ENCODE measurements around the gene CTNNA3.

CTNNA3 gene

DNA sequence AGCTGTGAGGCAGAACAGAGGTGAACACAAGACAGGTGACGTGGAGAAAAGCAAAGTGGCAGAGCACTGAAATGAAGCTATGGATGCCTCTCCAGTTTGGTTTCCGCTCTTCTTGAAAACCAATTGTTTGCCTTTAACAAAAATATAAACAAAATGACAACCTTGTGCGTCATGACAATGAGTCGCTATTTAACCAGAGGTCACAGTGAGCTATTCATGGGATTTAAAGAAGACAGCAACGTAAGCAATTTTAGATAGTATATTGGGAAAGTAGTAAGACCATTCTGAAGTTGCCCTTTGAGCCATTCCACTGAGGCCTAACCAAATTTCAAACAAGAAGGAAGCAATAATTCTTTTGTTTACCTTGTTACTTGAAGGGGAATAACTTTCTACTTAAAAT is 785.3 kb downstream of the CTNNA3 start:
- H3K4me3 Mint-ChIP-seq = no peak overlapping the region
- peaks cover 0 to 2% of the 10 kb centered on the region in 2 donors for H3K9me3 Mint-ChIP-seq
- ATAC-seq (replicated peaks) = no peak
- H3K36me3 Mint-ChIP-seq (ENCODE audit: insufficient read depth) = no peaks in the 10 kb centered on the region
- H3K4me1 Mint-ChIP-seq (ENCODE audit: low read depth in 2 of 2) = no peaks in the 10 kb centered on the region
- no peak overlapping the region for H3K27ac Mint-ChIP-seq
- no peaks in the 10 kb centered on the region for H3K27me3 Mint-ChIP-seq
- DNase-seq = no peak

DNA sequence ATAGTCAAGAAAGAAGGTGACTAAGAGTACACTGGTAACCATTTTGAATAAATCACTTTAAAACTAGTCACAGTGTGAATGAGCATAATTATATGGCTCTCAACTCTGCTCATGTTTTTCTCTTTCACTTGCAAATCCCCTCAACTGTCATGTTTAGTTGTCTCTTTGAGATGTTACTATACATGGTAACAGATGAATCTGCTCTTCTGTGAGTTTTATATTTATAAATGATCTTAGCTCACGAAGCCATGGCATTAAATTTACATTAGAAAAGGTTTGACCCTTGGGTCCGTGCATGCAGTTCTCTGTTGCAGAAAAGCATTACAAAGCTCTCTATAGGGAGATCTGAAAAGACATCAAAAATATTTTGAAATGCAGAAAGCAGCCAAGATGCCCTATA is 803.1 kb downstream of the CTNNA3 start:
- DNase-seq (no peak), ATAC-seq (replicated peaks) (no peak)
- Mint-ChIP-seq H3K4me1 (ENCODE audit: low read depth in 2 of 2) (no peaks in the 10 kb centered on the region), H3K27ac (no peak overlapping the region), H3K9me3 (peaks cover 2 to 7% of the 10 kb centered on the region in 2 donors), H3K36me3 (ENCODE audit: insufficient read depth) (no peaks in the 10 kb centered on the region), H3K4me3 (no peak overlapping the region), H3K27me3 (no peaks in the 10 kb centered on the region)

DNA sequence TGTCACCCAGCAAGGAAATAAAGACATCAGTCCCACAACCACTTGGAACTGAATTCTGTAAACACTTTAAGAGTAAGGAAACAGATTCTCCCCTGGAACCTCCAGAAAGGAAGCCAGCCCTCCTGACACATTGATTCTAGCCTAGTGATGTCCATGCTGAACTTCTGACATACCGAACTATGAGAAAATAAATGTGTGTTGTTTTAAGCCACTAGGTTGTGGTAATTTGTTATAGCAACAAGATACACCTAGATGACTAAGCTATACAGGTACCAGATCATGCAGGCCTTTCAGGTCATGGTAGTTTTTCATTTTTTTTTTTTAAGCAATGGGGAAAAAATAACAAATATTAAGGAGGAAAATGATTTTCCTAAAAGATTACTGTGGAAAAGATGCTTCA is 807.8 kb downstream of the CTNNA3 start:
- ATAC-seq (replicated peaks) (no peak), DNase-seq (no peak)
- H3K27me3 Mint-ChIP-seq = no peaks in the 10 kb centered on the region
- no peak overlapping the region for H3K4me3 Mint-ChIP-seq
- no peak overlapping the region for H3K27ac Mint-ChIP-seq
- H3K4me1 Mint-ChIP-seq (ENCODE audit: low read depth in 2 of 2) = no peaks in the 10 kb centered on the region
- H3K9me3 Mint-ChIP-seq = peaks cover 0 to 7% of the 10 kb centered on the region in 2 donors
- H3K36me3 Mint-ChIP-seq (ENCODE audit: insufficient read depth) = no peaks in the 10 kb centered on the region

DNA sequence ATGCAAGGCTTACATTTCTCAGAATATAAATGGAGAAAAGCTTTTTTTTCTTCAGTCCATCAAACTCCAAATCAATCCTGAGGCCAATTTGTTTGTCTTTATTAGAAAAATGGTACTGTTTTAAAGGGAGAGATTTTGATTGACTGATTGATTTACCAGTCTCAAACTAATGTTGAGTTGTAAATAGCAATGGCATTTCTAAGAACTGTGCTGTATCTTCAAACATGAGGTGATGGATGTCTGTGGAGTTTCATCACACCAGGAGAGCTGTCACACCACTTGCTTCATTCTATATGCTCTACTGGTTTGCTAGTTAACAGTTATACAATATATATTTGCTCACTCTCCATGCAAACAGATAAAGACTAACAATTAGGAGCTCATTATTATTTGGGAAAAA is 809.1 kb downstream of the CTNNA3 start:
- DNase-seq (no peak), ATAC-seq (replicated peaks) (no peak)
- no peak overlapping the region for H3K4me3 Mint-ChIP-seq
- H3K36me3 Mint-ChIP-seq (ENCODE audit: insufficient read depth) = no peaks in the 10 kb centered on the region
- H3K27ac Mint-ChIP-seq = no peak overlapping the region
- peaks cover 0 to 7% of the 10 kb centered on the region in 2 donors for H3K9me3 Mint-ChIP-seq
- H3K27me3 Mint-ChIP-seq = no peaks in the 10 kb centered on the region
- H3K4me1 Mint-ChIP-seq (ENCODE audit: low read depth in 2 of 2) = no peaks in the 10 kb centered on the region

DNA sequence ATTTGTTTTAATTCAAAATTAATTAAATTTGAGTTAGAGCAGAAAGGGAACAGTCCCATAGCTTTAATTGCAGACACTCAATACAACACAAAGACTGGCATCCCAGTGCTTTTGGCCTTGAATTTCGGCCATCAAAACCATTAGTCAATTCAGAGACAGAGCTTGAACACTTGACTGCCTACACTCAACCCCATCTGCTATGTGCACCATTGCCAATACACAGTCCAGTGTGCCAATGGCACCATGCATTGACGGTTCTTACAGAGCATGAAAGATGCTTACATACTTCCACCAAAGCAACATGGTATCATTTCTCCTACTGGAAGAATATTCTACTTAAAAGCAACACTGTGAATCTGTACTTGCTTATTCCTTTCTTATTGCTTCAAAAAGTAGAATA is 813.7 kb downstream of the CTNNA3 start:
- H3K27me3 Mint-ChIP-seq = no peaks in the 10 kb centered on the region
- H3K4me1 Mint-ChIP-seq (ENCODE audit: low read depth in 2 of 2) = no peaks in the 10 kb centered on the region
- DNase-seq (no peak), ATAC-seq (replicated peaks) (no peak)
- no peak overlapping the region for H3K27ac Mint-ChIP-seq
- H3K9me3 Mint-ChIP-seq = peaks cover 8 to 10% of the 10 kb centered on the region in 2 donors
- no peak overlapping the region for H3K4me3 Mint-ChIP-seq
- H3K36me3 Mint-ChIP-seq (ENCODE audit: insufficient read depth) = no peaks in the 10 kb centered on the region

DNA sequence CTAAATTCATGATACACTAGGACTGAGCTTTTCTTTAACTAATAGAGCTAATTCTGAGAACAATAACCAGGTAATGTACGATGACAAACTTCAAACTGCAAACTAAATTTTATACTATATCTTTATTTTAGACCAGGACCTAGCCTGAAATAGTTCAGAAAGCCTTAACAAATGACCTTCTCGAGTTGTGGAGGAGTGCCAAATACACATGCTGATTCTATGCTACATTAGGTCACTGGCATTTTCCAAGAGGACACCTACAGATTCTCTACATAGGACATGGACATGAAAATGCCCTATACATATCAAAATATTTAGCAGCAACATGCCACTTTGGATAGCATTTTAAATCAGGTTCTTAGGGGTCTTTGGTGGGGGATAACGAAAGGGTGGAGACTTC is 814.2 kb downstream of the CTNNA3 start:
- no peaks in the 10 kb centered on the region for H3K27me3 Mint-ChIP-seq

DNA sequence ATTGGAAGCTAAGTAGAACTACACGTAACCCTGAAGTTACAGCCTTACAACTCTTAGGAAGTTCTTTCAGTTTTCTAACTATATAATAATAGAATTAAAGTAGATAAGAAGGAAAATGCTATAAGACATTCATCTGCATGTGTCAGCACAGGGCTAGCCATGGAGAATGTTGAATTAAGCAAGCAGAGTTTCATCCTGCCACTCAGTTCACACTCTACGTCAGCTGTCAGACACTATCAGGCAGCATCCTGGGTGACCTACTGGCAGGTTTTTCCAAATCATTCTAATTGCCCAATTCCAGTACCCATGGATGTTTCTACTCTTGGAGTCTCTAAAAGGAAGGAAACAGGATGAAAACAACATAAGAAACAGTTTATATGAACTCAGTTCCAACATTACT is 815.2 kb downstream of the CTNNA3 start:
- no peak overlapping the region for H3K4me3 Mint-ChIP-seq
- no peak overlapping the region for H3K27ac Mint-ChIP-seq
- ATAC-seq (replicated peaks) (no peak), DNase-seq (no peak)
- peaks cover 5 to 8% of the 10 kb centered on the region in 2 donors for H3K9me3 Mint-ChIP-seq
- no peaks in the 10 kb centered on the region for H3K4me1 Mint-ChIP-seq (ENCODE audit: low read depth in 2 of 2)
- no peaks in the 10 kb centered on the region for H3K27me3 Mint-ChIP-seq
- H3K36me3 Mint-ChIP-seq (ENCODE audit: insufficient read depth) = no peaks in the 10 kb centered on the region

More for the DNA sequence above, 814.2 kb downstream of the CTNNA3 start:
- H3K4me1 Mint-ChIP-seq (ENCODE audit: low read depth in 2 of 2) = no peaks in the 10 kb centered on the region
- DNase-seq = no peak
- H3K27ac Mint-ChIP-seq = no peak overlapping the region
- no peaks in the 10 kb centered on the region for H3K36me3 Mint-ChIP-seq (ENCODE audit: insufficient read depth)
- peaks cover 8 to 10% of the 10 kb centered on the region in 2 donors for H3K9me3 Mint-ChIP-seq
- no peak for ATAC-seq (replicated peaks)
- H3K4me3 Mint-ChIP-seq = no peak overlapping the region

DNA sequence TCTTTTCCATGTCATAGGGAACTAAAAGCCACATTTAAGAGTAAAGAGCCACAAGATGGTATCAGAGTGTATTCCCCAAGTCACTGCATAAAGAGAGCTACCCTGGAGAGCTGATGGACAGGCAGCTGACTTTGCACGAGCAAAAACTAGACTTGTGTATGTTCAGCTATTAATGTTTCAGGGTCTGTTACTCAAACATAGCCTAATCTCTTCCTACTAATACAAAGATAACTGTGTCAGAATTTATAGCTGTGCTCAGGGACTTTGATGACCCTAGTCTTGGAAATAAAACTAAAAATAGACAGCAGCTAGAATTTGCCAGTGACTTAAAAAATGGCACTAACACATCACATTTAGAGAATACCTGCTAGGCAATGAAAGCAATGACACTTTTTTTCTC is 815.7 kb downstream of the CTNNA3 start:
- DNase-seq (no peak), ATAC-seq (replicated peaks) (no peak)
- H3K9me3 Mint-ChIP-seq = peaks cover 7 to 8% of the 10 kb centered on the region in 2 donors
- no peaks in the 10 kb centered on the region for H3K36me3 Mint-ChIP-seq (ENCODE audit: insufficient read depth)
- H3K27ac Mint-ChIP-seq = no peak overlapping the region
- H3K4me1 Mint-ChIP-seq (ENCODE audit: low read depth in 2 of 2) = no peaks in the 10 kb centered on the region
- no peaks in the 10 kb centered on the region for H3K27me3 Mint-ChIP-seq
- H3K4me3 Mint-ChIP-seq = no peak overlapping the region

DNA sequence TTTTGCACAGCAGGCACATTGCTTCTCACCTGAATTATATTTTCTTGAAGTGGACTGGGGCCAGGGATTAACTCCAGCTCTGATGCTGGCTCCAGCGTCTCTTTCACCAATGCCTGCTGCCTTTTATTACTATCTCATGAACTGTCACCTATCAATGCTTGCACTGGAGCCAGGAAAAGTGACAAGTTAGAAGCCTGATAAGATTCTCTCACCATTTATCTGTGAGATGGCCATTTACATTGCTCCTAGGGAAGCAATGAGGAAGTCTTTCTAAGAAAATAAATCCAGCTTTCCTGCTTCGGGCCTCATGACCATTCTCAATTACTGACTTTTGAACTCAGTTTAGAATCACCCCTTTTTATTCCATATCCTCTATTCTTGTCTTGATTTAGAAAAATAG is 818.6 kb downstream of the CTNNA3 start:
- Mint-ChIP-seq H3K27me3 (no peaks in the 10 kb centered on the region), H3K9me3 (peaks cover 7 to 8% of the 10 kb centered on the region in 2 donors), H3K27ac (no peak overlapping the region), H3K36me3 (ENCODE audit: insufficient read depth) (no peaks in the 10 kb centered on the region), H3K4me1 (ENCODE audit: low read depth in 2 of 2) (no peaks in the 10 kb centered on the region), H3K4me3 (no peak overlapping the region)
- ATAC-seq (replicated peaks) (no peak), DNase-seq (no peak)

DNA sequence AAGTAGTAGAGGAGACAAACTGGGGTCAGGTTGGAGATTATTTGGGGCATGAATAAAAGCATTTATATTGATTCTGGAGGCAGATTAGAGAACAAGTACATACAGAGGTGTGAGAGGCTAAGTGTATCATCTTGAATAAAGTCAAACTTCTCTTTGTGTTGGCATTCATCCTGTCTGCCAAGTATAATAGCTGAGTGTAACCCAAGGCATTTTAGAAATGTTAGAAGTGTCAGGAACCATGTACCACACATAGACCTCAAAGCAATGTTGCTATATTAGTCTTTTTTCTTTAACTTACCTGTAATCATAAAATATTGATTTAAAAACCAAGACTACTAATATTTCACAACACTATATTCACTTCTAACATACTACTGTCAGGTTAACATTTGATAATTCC is 826.4 kb downstream of the CTNNA3 start:
- no peak overlapping the region for H3K27ac Mint-ChIP-seq
- peaks cover 0 to 2% of the 10 kb centered on the region in 2 donors for H3K9me3 Mint-ChIP-seq
- ATAC-seq (replicated peaks) (no peak), DNase-seq (no peak)
- H3K4me3 Mint-ChIP-seq = no peak overlapping the region
- no peaks in the 10 kb centered on the region for H3K27me3 Mint-ChIP-seq
- no peaks in the 10 kb centered on the region for H3K36me3 Mint-ChIP-seq (ENCODE audit: insufficient read depth)
- H3K4me1 Mint-ChIP-seq (ENCODE audit: low read depth in 2 of 2) = no peaks in the 10 kb centered on the region

DNA sequence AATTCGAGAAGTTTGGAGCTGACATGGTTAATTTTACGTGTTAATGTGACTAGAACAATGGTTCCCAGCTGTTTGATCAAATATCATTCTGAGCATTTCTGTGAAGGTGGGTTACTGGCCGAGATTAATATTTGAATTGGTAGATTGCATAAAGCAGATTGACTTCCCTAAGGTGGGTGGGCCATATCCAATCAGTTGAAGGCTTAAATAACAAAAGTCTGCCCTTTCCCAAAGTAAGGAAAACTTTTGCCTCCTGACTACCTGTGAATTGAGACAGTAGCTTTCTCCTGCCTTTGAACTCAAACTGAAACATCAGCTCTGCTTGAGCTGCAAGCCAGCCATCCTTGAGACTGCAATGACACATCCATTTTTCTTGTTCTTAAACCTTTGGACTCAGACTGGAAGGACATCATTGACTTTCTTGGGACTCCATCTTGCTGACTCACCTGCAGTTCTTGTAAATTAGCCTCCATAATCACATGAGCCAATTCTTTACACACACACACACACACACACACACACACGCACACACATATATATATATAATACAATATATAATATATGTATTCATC is 833.2 kb downstream of the CTNNA3 start:
- no peaks in the 10 kb centered on the region for H3K36me3 Mint-ChIP-seq (ENCODE audit: insufficient read depth)
- H3K4me3 Mint-ChIP-seq = no peak overlapping the region
- H3K27me3 Mint-ChIP-seq = no peaks in the 10 kb centered on the region
- peaks cover 6 to 7% of the 10 kb centered on the region in 2 donors for H3K9me3 Mint-ChIP-seq
- H3K27ac Mint-ChIP-seq = no peak overlapping the region
- ATAC-seq (replicated peaks) = no peak
- H3K4me1 Mint-ChIP-seq (ENCODE audit: low read depth in 2 of 2) = no peaks in the 10 kb centered on the region
- no peak for DNase-seq

DNA sequence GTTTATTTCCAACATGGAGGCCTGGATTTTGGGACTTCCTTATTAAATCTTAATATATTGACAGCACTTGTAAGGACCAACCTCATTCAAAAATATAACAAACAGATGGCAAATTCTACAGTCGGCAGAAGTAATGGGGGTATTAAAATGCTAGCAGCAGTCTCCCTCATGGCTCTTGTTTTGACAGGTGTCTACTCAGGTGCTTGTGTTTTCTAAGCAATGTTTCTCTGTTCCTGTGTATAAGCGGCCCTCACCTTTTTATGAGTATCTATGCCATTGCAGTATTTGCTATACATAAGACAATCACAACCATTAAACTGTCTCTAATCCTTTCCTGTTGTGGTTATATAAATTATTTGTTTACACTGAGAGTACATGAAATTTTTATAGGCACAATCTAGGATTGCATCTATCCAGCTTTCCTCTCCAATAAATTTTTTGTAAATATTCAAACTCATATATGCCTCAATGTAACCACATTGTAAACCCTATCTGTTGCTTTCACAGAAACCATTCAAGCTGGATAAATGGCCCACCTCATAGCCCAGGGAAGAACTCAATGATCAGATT is 835.5 kb downstream of the CTNNA3 start:
- H3K9me3 Mint-ChIP-seq = peaks cover 4 to 7% of the 10 kb centered on the region in 2 donors
- H3K4me1 Mint-ChIP-seq (ENCODE audit: low read depth in 2 of 2) = no peaks in the 10 kb centered on the region
- no peak overlapping the region for H3K4me3 Mint-ChIP-seq
- no peaks in the 10 kb centered on the region for H3K27me3 Mint-ChIP-seq
- ATAC-seq (replicated peaks) (no peak), DNase-seq (no peak)
- no peak overlapping the region for H3K27ac Mint-ChIP-seq
- no peaks in the 10 kb centered on the region for H3K36me3 Mint-ChIP-seq (ENCODE audit: insufficient read depth)

DNA sequence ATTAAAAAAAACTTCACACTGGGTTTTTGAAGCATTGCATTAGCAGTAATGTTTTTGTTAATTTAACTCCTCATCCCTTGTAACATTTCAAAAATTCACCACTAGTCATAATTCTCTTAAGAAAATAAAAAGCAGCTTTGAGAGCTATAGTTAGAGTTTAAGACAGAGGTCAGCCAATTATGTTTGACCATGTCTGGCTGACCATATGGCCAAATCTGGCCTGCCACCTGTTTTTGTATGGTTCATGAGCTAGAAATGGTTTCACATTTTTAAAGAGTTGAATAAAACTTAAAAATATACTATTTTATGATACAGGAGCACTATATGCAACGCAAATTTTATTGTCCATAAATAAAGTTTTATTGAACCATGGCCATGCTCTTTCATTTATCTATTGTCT is 843.2 kb downstream of the CTNNA3 start:
- peaks cover 0 to 9% of the 10 kb centered on the region in 2 donors for H3K9me3 Mint-ChIP-seq
- H3K4me3 Mint-ChIP-seq = no peak overlapping the region
- no peaks in the 10 kb centered on the region for H3K4me1 Mint-ChIP-seq (ENCODE audit: low read depth in 2 of 2)
- H3K27ac Mint-ChIP-seq = no peak overlapping the region
- DNase-seq (no peak), ATAC-seq (replicated peaks) (no peak)
- H3K27me3 Mint-ChIP-seq = no peaks in the 10 kb centered on the region
- H3K36me3 Mint-ChIP-seq (ENCODE audit: insufficient read depth) = no peaks in the 10 kb centered on the region

DNA sequence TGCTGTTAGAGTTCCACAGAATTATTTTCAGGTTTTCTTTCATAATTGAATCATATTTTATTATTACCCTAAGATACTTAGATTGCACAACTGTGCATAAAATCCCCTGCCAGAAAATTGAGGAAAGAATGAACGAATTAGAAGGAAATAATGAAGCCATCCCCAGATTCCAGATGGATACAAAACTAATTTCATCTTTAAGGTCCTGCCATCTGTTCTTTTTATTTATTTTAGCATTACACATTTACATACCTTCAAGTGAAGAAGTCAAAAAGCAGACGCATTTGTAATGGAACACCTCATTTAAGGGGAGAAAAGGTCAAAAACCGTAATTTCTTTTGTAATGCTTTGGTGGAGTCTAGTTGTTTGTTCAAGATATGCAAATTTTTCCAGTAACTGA is 847.1 kb downstream of the CTNNA3 start:
- Mint-ChIP-seq H3K27me3 (no peaks in the 10 kb centered on the region), H3K9me3 (peaks cover 0 to 9% of the 10 kb centered on the region in 2 donors), H3K4me1 (ENCODE audit: low read depth in 2 of 2) (no peaks in the 10 kb centered on the region), H3K36me3 (ENCODE audit: insufficient read depth) (no peaks in the 10 kb centered on the region), H3K4me3 (no peak overlapping the region), H3K27ac (no peak overlapping the region)
- ATAC-seq (replicated peaks) = no peak
- DNase-seq = no peak

All from effector memory CD8-positive, alpha-beta T cell (primary cell).